Umbilical cord (tissue), 2 donors: ENCODE results near the gene ADORA2A. TPM values are rescaled to one million over a fixed set of nuclear protein-coding genes. Genes with fewer than 3 reads are reported as not detected.

Experiments
- DNase-seq: peaks from one replicate; pipeline ENCODE4 v3.0.0-alpha.2; 2015; ENCODE audit warnings: low spot score
- total RNA-seq: library from RNA; depleted of rRNA; stranded (reverse); fragments of >200 nt; gene quantifications from one replicate; pipeline ENCODE4 v1.2.3, GENCODE V29; 2014; ENCODE audit warnings: low replicate concordance; ENCODE audit not compliant: insufficient read depth

The ADORA2A gene
- total RNA-seq, 1 donor from 2014 or later = 0.48 TPM

DNA sequence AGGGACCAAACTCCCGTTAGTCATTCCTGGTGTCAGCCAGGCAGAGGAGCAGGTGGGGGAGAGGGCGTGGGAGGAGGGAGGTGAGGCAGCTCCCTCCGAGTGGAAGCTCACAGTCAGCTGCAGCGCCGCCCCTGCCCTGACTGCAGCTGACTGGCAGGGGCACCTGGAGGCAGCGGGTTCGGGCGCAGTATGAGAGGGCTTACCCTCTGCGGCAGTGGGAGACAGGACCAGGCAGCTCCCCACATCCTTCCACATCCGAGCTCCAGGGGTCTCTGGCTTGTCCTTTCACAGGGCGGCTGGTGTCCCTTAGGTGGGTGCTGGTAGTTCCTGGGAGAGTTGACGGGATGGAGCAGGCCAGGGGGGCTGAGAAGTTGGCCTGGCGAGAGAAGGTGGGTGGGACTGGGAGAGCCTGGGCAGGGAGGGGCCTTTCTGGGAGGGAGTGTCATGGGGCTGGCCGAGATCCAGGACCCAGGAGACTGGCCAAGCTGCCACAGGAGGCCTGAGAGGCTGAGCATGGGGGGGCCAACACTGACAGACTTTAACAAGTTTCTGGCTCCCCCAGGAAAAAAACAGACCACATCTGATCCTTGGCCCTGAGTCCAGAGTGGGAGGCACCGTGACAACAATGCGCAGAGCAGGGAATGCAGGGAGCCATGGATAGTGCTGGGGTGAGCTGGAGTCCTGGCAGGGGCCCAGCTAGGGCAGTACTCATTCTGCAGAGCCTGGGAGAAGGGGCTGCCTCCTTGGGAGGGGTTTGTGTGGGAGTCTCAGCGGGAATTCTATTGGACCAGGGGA, 4.9 kb downstream of the ADORA2A start:
- peak; percentile 69 for DNase-seq

DNA sequence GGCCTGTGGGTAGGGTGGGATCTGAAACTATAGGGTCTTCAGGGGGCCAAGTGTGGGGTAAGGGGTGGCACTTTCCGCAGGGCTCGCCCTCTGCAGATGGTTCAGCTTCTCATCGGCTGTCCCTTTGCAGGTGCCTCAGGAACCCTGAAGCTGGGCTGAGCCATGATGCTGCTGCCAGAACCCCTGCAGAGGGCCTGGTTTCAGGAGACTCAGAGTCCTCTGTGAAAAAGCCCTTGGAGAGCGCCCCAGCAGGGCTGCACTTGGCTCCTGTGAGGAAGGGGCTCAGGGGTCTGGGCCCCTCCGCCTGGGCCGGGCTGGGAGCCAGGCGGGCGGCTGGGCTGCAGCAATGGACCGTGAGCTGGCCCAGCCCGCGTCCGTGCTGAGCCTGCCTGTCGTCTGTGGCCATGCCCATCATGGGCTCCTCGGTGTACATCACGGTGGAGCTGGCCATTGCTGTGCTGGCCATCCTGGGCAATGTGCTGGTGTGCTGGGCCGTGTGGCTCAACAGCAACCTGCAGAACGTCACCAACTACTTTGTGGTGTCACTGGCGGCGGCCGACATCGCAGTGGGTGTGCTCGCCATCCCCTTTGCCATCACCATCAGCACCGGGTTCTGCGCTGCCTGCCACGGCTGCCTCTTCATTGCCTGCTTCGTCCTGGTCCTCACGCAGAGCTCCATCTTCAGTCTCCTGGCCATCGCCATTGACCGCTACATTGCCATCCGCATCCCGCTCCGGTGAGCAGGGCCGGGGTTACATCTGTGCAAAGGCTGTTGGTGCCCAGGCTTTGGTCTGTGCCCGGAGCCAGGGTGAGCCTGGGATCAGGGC, 5.8 kb downstream of the ADORA2A start:
- DNase-seq = no peak

DNA sequence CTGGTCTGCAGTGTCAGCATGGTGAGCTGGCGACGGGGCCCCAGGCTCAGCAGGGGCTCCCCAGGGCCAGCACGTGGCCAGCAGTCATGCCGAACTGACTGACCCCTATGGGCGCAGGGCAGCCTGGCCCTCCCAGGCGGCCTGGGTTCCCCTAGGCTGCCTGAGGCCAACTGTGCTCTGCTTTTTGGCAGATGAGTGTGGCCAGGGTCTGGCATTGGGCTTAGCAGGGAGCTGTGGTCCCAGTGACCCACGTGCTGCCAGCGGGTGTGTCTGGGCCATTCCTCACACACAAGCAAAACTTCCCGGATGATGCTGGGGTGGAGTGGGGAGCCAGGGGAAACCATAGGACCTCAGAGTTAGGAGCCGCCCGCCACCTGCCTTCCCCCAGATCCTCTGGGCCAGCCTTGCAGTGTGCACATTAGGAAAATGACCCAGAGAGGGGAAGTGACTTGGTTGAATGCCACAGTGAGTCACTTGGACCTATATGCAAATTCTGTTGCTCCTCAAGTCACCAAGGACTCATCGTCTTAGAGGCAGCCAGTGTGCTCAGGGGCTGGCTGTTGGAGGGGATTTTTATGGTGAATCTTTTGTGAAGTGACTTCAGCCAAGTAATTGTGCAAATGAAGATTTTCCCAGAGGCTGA, 6.5 kb downstream of the ADORA2A start:
- no peak for DNase-seq

DNA sequence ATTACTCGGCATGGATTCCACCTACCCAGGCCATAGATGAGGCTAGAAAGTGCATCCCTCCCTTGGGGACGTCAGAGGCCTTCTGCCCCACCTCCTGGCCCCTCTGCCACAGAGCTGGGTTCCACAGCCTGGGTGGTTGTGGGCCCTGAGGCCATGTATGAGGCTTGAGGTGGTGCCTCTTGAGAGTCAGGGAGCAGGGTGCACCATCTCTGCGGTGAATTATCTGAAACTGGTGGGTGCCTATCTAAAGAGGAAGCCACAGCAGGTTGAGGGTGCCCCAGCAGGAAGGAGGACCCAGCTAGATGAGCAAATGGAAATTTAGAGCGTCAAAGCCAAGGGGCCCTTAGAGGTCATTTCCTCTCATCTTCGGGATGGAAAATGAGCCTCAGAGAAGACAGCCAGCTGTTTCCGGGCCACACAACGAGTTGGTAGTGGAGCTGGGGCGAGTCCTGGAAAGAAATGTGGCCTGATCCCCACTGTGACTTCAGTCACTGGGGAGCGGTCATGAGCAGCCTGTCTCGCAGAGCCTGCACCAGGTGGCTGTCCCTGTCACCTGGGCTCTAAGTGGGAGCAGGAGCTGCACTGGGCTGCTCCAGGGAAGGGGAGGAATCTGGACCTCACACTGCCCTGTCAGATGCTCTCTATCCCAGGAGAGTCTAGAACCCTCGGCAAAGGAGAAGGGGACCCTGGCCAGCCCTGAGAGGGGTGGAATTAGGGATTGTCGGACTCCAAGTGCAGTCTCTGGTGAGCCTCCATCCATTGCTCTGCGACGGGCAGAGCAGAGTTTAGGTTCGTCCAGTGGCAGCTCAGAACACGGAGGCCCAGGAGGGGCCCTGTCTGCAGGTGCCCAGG, 7.3 kb downstream of the ADORA2A start:
- peak; percentile 53 for DNase-seq

DNA sequence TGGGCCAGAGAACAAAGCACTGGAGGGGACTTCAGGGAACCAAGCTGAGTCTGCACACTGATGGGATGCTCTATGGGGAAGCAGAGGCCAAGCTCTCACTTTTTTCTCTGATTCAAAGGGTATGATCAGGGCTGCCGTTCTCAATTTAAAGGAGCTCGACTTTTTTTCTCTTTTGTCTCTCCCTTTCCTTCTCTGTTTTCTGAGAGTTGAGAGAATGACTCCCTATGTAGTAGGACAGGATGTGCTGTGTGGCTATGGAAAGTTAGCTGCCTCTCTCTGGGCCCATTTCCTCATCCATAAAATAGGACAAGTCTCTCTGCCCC, 7.9 kb downstream of the ADORA2A start:
- no peak for DNase-seq

DNA sequence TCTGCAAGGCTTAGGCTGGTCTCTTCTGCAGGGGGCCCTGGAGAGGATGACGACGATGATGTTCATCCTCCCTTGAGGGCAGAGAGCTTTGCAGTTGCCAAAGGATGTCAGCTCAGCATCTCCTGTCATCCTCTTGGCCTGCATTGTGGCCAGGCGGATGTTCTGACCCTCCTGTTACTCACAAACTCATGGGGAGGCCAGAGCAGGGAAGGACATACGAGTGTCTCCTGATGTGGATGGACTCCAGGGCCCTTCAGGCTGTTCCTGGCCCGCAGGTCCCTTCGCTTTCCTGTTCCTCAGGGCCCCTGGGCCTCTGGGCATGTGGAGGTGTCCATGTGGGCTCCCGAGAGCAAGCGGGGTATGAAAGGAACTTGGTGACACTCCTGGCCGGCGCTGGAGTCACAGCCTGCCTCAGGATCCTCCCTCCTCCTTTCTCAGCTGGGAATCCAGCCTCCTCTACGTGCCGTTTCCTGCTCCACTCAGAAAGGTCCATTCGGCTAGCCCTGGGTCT, 8.5 kb downstream of the ADORA2A start:
- DNase-seq = no peak

DNA sequence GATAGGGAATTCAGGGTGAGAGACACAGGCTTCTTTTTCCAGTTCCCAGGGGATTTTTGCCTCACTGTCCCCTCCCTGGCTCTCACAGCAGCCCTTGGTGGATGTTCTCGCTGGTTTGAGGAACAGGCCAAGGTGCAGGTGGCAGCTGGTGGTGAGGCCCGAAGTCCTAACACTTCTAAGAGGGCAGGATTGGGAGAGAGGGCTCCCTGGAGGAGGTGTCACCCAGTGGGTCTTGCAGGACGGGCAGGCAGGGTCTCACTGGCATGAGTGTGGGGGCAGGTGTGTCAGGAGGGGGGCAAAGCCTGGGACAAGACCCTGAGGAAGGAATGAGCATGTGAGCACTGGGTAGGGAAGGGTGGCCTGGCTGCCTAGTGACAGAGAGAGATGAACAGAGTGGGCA, 9.2 kb downstream of the ADORA2A start:
- no peak for DNase-seq

DNA sequence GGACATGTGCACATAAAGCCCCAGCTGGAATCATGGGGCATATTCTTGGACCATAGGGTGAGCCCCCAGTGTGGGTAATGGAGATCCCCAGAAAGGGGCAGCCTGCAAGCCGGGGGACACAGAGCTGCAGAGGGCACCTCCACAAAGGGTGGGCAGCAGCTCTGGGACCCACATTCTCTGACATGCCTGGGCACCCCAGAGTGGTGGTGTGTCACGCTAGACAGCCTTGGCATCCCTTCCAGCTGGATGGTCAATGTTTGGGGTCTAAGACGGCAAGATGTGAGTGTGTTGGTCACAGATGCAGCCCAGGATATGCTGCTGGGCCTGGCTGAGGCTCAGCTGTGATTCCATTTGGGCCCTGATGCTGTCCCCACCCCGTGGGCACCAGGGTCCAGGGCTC, 9.7 kb downstream of the ADORA2A start:
- no peak for DNase-seq

DNA sequence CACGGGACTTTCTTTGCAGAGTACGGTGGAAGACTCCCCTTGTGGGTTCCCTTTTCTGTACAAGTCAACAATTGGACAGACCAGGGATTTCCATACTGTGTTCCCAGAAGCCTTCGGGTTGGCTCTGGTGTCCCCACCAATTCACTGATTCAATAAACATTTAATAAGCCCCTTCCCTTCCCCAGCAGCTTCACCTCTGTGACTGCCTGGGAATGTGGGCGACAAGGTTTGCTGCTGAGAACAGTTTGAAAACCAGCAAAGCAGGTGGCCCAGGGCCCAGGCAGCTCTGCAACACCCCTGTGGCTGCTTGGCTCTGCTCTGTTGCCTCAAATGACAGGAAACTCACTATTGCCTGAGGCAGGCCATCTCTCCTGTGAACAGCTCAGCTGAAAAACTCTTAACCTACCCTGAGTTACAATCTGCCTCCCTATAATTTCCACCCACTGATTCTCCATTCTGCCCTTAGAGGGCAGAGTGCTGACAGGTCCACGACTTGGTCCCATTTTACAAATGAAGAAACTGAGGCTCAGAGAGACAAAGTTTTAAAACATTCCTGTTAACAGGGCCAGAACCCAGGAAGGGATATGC, 10.4 kb downstream of the ADORA2A start:
- DNase-seq = no peak

DNA sequence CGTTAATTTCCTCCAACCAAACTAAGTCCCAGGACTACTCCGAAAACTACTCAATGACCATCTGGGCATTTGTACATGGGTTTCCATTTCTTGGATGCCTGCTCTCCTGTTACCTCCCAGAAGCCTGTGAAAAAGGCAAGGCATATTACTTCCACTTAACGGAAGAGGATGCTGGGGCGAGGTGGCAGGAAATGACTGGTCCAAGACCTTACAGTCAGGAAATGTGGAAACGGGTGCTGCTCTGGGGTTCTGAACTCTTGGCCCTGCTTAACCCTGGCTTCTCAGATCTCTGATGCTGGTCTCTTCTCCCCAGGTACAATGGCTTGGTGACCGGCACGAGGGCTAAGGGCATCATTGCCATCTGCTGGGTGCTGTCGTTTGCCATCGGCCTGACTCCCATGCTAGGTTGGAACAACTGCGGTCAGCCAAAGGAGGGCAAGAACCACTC, 12.9 kb downstream of the ADORA2A start:
- DNase-seq = no peak

DNA sequence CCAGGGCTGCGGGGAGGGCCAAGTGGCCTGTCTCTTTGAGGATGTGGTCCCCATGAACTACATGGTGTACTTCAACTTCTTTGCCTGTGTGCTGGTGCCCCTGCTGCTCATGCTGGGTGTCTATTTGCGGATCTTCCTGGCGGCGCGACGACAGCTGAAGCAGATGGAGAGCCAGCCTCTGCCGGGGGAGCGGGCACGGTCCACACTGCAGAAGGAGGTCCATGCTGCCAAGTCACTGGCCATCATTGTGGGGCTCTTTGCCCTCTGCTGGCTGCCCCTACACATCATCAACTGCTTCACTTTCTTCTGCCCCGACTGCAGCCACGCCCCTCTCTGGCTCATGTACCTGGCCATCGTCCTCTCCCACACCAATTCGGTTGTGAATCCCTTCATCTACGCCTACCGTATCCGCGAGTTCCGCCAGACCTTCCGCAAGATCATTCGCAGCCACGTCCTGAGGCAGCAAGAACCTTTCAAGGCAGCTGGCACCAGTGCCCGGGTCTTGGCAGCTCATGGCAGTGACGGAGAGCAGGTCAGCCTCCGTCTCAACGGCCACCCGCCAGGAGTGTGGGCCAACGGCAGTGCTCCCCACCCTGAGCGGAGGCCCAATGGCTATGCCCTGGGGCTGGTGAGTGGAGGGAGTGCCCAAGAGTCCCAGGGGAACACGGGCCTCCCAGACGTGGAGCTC, 13.5 kb downstream of the ADORA2A start:
- no peak for DNase-seq

DNA sequence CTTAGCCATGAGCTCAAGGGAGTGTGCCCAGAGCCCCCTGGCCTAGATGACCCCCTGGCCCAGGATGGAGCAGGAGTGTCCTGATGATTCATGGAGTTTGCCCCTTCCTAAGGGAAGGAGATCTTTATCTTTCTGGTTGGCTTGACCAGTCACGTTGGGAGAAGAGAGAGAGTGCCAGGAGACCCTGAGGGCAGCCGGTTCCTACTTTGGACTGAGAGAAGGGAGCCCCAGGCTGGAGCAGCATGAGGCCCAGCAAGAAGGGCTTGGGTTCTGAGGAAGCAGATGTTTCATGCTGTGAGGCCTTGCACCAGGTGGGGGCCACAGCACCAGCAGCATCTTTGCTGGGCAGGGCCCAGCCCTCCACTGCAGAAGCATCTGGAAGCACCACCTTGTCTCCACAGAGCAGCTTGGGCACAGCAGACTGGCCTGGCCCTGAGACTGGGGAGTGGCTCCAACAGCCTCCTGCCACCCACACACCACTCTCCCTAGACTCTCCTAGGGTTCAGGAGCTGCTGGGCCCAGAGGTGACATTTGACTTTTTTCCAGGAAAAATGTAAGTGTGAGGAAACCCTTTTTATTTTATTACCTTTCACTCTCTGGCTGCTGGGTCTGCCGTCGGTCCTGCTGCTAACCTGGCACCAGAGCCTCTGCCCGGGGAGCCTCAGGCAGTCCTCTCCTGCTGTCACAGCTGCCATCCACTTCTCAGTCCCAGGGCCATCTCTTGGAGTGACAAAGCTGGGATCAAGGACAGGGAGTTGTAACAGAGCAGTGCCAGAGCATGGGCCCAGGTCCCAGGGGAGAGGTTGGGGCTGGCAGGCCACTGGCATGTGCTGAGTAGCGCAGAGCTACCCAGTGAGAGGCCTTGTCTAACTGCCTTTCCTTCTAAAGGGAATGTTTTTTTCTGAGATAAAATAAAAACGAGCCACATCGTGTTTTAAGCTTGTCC, 14.3 kb downstream of the ADORA2A start:
- no peak for DNase-seq

DNA sequence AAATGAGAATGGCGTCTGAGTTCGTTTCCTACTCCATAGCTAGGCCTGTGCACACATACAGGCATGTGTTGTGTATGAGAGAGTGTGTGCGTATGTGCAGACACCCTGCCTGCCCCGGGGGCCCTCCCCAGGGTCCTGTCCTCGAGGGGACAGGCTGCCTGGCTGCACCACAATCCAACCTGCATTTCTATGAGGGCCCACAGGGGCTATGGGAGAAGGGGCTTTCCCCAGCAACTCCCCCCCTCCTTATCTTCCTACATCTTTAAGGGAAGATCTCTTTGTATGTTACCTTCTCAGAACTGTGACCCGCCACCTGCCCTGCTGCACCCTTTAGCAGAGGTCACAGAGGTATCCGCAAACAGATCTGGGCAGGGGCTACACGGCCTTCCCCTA, 14.9 kb downstream of the ADORA2A start:
- no peak for DNase-seq

DNA sequence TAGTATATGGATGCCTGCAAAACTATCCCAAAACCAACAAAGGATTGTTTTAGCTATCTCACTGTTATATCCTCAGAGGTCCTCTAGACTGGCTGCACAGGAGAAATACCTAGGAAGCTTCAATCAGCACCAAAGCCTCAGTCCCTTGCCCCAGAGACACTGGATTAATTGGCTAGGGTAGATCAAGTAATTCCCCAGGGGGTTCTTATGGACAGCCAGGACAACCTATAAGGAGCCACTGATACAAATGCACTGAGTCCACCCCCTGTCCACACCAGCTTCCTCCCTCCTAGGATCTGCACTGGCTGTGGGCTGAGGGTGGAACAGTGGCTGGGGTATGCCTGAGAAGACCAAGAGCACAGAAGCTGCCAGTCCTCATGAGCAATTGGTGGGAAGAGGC, 16.3 kb downstream of the ADORA2A start:
- DNase-seq = no peak

DNA sequence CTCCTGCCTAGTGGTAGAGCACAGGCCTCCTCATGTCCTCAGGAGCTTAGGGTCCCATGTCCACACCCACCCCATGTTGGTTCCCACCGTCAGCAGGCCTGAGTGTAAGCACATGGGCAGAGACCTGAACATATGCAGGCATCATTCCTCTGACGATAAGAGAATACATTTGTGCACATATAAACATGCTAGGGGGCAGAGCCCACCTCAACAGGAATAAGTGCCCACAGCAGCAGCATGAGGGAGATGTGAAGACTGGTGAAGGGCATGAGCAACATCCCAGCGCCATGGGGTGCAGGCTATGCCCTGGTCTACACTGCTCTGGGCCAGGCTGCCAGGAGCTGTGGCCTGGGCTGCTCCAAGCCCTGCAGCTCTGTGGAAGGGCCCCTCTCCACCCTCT, 16.9 kb downstream of the ADORA2A start:
- DNase-seq = no peak

DNA sequence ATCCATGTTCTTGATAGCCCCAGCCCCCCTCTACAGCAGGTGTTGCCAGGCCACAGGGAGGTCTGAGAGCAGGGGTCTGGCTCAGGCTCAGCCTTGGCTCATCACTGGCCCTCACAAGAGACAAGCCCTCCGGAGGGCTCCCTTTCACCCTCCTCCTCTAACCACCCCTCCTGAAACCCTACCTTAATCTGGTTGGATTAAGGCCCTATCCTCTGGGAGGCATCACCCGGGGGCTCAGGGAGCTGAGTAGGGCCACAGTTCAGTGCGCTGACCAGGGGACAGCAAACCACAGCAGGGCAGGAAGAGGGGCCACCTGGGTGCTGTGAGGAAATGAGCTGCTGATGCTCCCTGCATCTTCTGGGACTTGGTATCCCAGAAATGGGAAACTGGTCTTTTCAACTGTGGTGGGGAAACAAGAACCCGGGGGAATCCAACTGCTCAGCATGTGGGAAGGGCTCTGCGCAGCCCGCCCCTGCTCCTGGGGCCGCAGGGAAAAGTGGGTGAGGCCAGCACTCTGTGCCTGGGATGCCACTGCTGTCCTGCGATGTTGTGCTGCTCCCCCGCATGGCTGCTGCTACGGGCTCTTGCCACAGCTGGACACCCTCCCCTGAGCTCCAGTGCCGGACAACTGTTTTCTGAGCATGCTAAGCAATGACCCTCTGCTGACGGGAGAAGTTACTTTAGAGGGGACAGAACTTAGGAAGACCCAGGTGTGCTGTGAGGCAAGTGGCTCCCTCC, 17.5 kb downstream of the ADORA2A start:
- no peak for DNase-seq

DNA sequence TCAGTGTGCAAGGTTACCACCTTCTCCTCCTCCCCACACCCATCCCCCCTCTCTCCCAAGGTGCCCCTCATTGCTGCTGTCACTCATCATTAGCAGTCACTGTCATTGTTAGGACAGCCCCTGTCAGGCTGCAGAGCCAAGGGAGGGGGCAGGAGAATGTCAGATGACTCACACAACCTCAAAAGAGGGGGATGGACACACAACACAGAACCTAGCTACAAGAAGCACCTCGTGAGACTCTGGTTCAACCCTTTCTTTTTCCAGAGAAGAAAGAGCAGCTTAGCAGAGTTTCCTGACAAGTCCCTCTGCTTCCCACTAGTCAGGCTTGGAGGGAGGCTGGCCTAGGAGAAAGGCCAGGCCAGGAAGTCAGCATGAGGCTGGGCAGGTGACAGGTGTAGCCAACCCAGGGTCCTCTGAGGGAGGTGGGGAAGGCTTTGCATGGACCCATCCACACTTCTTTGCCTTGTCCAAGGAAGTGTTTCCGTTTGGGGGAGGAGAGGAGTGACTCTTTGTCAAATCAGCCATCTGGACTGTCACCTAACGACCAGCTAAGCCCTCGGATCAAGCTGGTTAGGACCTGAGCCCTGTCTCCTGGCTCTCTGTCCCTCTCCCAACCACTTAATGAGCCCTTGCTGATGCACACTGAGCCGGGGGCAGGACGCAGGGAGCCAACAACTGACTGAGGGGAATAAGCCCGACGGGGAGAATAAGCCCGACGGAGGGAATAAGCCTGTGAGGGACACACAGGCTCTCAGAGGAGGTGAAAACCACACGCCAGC, 18.3 kb downstream of the ADORA2A start:
- no peak for DNase-seq

DNA sequence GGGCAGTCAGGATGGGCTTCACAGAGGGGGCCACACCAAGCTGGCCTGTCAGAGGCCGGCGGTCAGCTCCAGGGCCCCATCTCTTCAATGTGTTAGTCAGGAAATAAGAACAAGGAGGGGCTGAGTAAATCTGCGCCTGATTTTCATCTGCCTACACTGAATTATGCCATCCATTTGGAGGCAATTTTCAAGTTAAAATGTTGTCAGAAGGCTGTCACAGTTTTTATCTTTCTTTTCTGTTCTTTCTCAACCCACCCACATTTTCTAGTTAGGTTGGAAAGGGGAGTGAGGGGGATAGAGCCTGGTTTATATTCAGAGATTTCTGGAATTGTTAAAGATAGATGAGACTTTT, 18.8 kb downstream of the ADORA2A start:
- DNase-seq = no peak
